Measurements from ENCODE around the gene HUS1B. TPM values are rescaled to one million over a fixed set of nuclear protein-coding genes. Genes with fewer than 3 reads are reported as not detected.

HUS1B gene
- total and polyA plus RNA-seq, 2 of the 13 experiments (the other 11 are each of a cell fraction or from before 2014, with no cell fraction given) = 0.18 to 0.40 TPM

GRCh38 chr6:692356-692851 lies 35.5 kb upstream of the HUS1B start (continued):
- no peak for TF ChIP-seq ZNF3 (CRISPR knock-in tag; IDR thresholded peaks at IDR 0.05)
- TF ChIP-seq, protein P1, sequence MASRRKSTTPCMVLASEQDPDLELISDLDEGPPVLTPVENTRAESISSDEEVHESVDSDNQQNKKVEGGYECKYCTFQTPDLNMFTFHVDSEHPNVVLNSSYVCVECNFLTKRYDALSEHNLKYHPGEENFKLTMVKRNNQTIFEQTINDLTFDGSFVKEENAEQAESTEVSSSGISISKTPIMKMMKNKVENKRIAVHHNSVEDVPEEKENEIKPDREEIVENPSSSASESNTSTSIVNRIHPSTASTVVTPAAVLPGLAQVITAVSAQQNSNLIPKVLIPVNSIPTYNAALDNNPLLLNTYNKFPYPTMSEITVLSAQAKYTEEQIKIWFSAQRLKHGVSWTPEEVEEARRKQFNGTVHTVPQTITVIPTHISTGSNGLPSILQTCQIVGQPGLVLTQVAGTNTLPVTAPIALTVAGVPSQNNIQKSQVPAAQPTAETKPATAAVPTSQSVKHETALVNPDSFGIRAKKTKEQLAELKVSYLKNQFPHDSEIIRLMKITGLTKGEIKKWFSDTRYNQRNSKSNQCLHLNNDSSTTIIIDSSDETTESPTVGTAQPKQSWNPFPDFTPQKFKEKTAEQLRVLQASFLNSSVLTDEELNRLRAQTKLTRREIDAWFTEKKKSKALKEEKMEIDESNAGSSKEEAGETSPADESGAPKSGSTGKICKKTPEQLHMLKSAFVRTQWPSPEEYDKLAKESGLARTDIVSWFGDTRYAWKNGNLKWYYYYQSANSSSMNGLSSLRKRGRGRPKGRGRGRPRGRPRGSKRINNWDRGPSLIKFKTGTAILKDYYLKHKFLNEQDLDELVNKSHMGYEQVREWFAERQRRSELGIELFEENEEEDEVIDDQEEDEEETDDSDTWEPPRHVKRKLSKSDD (CRISPR knock-in tag; IDR thresholded peaks at IDR 0.05; ENCODE audit: low read depth) = no peak
- TF ChIP-seq, protein P2, sequence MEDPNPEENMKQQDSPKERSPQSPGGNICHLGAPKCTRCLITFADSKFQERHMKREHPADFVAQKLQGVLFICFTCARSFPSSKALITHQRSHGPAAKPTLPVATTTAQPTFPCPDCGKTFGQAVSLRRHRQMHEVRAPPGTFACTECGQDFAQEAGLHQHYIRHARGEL (CRISPR knock-in tag; IDR thresholded peaks at IDR 0.05) = no peak
- peak; percentile 9 for TF ChIP-seq PHF5A (CRISPR knock-in tag; IDR thresholded peaks at IDR 0.05; ENCODE audit: low read depth, unreplicated experiment)
- no peak for TF ChIP-seq ZNF235 (CRISPR knock-in tag; IDR thresholded peaks at IDR 0.05; ENCODE audit: borderline replicate concordance)
- no peak for TF ChIP-seq ZBTB38 (CRISPR knock-in tag; IDR thresholded peaks at IDR 0.05)
- TF ChIP-seq MLLT10 (CRISPR knock-in tag; IDR thresholded peaks at IDR 0.05) = no peak
- 0 out of 2 replicates have a peak, but pooled peaks have one; percentile 81 for TF ChIP-seq PCBP1 (IDR thresholded peaks at IDR 0.05; ENCODE audit: borderline replicate concordance, low read depth, low read length)
- TF ChIP-seq KDM3A (CRISPR knock-in tag; IDR thresholded peaks at IDR 0.05; ENCODE audit: low read depth) = 0 out of 2 replicates have a peak, but pooled peaks have one; percentile 6
- no peak for TF ChIP-seq ZNF672 (CRISPR knock-in tag; IDR thresholded peaks at IDR 0.05)
- 0 out of 2 replicates have a peak, but pooled peaks have one; percentile 9 for TF ChIP-seq CHCHD3 (CRISPR knock-in tag; IDR thresholded peaks at IDR 0.05)
- no peak for TF ChIP-seq CTCF (CRISPR knock-in tag; IDR thresholded peaks at IDR 0.05)
- TF ChIP-seq HDAC6 (IDR thresholded peaks at IDR 0.05; ENCODE audit: low read depth, low read length) = no peak
- no peak for TF ChIP-seq NPAS2 (CRISPR knock-in tag; IDR thresholded peaks at IDR 0.05; ENCODE audit: borderline replicate concordance)
- no peak for TF ChIP-seq IRF1 (CRISPR knock-in tag; IDR thresholded peaks at IDR 0.05; ENCODE audit: low read depth)
- TF ChIP-seq KDM6A (CRISPR knock-in tag; IDR thresholded peaks at IDR 0.05; ENCODE audit: low read depth) = no peak
- TF ChIP-seq, protein P3, sequence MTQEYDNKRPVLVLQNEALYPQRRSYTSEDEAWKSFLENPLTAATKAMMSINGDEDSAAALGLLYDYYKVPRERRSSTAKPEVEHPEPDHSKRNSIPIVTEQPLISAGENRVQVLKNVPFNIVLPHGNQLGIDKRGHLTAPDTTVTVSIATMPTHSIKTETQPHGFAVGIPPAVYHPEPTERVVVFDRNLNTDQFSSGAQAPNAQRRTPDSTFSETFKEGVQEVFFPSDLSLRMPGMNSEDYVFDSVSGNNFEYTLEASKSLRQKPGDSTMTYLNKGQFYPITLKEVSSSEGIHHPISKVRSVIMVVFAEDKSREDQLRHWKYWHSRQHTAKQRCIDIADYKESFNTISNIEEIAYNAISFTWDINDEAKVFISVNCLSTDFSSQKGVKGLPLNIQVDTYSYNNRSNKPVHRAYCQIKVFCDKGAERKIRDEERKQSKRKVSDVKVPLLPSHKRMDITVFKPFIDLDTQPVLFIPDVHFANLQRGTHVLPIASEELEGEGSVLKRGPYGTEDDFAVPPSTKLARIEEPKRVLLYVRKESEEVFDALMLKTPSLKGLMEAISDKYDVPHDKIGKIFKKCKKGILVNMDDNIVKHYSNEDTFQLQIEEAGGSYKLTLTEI (CRISPR knock-in tag; conservative IDR thresholded peaks at IDR 0.05) = no peak
- TF ChIP-seq ZNF18 (CRISPR knock-in tag; IDR thresholded peaks at IDR 0.05; ENCODE audit: insufficient replicate concordance) = peak; percentile 41
- TF ChIP-seq PAX8 (CRISPR knock-in tag; IDR thresholded peaks at IDR 0.05; ENCODE audit: borderline replicate concordance) = 0 out of 2 replicates have a peak, but pooled peaks have one; percentile 64
- peak; percentile 9; the same call in 1 of the 2 replicates for TF ChIP-seq ZFP41 (CRISPR knock-in tag; IDR thresholded peaks at IDR 0.05; ENCODE audit: borderline replicate concordance)
- TF ChIP-seq ZNF772 (CRISPR knock-in tag; IDR thresholded peaks at IDR 0.05) = no peak
